Right lung (tissue), 5 donors: Measurements from ENCODE around the gene CD151. TPM values are rescaled to one million over a fixed set of nuclear protein-coding genes. Genes with fewer than 3 reads are reported as not detected.

Source experiments
- DNase-seq, 2 donors: peaks; one replicate each; pipeline ENCODE4 v3.0.0-alpha.2; 2013
- polyA plus RNA-seq, 5 donors: library from polyadenylated mRNA; unstranded; fragments of 120-200 nt; gene quantifications; one replicate each; pipeline versions ENCODE4 v1.2.1 to v1.2.3, GENCODE V29; 2013; ENCODE audit warnings: inconsistent platforms in 1 of 5, low replicate concordance in 1 of 5; ENCODE audit not compliant: insufficient read length in 5 of 5, insufficient read depth in 1 of 5

Gene CD151
- polyA plus RNA-seq, 5 donors: 124 to 208 (median 165) TPM

GRCh38 chr11:810040-810567 lies 22.6 kb upstream of the CD151 start:
- DNase-seq: no peak

DNA sequence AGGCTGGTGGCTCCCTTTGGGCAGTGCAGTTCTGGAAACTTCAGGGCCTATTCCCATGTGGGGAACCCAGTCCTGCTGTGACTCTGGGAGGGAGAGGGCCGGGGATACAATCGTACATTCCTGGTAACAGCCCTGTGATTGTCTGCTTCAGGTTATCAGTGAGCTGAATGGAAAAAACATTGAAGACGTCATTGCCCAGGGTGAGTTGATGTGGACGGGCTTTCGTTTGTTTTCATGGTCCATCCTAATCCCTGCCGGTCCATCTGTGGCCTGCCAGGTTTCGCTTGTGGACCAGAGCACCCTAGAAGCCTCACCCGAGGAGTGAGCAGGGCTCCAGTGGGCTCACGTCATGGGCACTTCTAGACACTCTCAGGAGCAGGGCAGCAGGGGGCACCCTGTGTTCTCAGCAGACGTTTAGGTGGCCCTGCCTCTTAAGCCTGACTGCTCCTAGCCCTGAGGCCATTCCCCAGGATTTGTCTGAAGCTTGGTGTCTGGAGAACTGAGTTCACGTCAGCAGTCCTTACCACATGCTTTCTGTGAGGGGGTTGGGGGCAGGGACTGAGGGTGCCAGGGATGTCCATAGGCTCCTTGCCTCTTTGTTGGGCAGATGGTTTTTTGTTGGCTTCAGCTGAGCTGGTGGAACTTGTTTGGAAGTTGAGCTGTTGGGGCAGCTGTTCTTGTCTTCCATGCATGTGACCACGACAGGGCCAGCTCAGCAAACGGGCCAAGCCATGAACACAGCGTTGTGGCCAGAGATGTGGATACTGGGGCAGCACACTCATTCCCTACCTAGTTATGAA lies 21.1 kb upstream of the CD151 start:
- DNase-seq: no peak

DNA sequence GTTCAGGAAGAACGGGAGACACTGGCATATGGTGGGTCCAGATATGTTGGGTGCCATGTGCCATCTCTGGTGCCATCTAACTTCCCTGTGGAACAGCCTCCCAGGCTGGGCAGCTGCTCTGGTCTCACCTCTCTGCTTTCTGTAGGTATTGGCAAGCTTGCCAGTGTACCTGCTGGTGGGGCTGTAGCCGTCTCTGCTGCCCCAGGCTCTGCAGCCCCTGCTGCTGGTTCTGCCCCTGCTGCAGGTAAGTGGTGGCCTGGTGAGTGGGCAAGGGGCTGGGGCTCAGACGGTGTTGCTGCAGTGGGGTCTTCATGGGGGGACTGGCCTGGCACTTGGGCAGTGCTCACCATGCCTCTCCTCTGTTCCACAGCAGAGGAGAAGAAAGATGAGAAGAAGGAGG lies 20.4 kb upstream of the CD151 start:
- no peak for DNase-seq

GRCh38 chr11:813072-813455 lies 19.7 kb upstream of the CD151 start:
- no peak for DNase-seq

GRCh38 chr11:813456-814096 lies 19.2 kb upstream of the CD151 start:
- no peak for DNase-seq

- no peak for DNase-seq
These were observed 16.9 kb upstream of the CD151 start for GRCh38 chr11:815675-816432.

DNA sequence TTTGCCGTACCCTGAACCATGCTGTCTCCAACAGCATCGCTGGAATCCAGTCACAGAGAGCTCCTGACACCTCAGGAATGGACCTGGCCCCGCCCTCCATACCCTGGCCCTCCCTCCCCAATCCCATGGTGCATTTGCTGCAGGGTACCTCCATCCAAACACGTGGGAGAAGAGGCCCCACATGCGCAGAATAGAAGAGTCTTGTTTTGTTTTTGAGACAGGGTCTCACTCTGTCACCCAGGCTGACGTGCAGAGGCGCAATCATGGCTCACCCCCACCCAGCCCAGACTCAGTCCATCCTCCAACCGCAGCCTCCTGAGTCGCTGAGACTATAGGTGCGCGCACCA lies 16.3 kb upstream of the CD151 start:
- DNase-seq: no peak

- no peak for DNase-seq
These were observed 14.2 kb upstream of the CD151 start, which contains the start of gene PNPLA2 for GRCh38 chr11:818396-819128. Gene PNPLA2 (plus strand): TSS chr11:818914. CDS start chr11:819719, 805 bp downstream.

DNA sequence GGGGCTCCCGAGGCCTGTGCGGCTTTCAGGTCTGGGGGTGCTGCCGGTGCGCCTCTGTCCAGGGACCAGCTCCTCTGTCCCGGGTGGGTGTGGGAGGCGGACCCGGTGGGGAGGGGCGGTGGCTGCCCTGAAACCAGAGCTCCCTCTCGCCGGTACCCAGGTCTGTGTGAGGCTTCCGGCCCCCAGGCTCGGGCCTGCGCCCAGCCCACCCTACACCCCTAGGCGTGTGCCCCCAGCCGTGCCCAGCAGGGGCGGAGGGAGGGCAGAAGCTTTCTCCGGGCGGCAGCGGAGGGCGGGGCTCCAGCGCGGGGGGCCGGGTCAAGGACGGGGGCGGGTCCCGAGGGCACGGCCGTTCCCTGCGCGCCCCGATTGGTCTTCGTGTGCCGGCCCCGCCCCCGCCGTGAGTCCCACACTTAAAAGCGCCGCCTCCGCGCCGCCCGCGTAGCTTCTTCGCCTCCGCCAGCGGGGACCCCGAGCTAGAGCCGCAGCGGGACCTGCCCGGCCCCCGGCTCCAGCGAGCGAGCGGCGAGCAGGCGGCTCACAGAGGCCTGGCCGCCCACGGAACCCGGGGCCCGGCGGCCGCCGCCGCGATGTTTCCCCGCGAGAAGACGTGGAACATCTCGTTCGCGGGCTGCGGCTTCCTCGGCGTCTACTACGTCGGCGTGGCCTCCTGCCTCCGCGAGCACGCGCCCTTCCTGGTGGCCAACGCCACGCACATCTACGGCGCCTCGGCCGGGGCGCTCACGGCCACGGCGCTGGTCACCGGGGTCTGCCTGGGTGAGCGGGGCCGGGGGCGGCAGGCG lies 13.4 kb upstream of the CD151 start:
- peak; percentile 85 to 88 for DNase-seq

DNA sequence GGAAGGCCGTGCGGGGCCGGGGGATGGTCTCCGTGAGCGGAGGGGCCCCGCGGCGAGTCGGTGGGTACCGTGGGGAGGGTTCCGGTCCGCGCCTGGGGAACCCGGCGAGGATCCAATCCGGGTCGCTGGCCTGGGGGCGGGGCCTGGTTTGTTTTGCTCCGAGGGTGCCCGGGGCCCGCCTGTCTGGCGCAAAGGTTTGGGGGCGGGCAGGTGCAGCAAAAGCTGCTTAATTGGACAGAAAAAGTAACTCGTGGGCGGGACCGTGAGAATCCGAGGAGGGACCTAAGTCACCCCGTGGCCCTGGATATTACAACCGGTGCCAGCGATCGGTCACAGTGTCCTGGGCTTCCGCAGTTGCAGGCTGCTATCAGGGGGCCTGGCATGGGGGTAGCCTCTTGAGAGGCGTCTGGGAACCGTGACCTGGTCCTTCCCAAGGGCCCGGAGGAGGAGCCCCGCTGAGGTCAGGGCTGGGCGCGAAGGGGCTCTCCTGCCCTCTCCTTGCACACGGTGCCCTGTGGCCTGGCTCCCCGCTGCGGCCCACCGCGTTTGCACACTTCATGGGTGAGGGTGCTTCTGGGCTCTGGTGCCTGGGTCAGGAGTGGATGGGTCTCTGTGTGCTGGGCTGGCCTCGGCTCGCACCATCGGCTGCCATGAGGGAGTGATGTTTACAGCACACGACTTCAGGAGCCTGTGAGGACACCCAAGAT lies 12.7 kb upstream of the CD151 start:
- no peak for DNase-seq

- DNase-seq: no peak
These were observed 11.9 kb upstream of the CD151 start for GRCh38 chr11:820655-821511.

- DNase-seq: no peak
These were observed 11.0 kb upstream of the CD151 start for GRCh38 chr11:821512-822371.

DNA sequence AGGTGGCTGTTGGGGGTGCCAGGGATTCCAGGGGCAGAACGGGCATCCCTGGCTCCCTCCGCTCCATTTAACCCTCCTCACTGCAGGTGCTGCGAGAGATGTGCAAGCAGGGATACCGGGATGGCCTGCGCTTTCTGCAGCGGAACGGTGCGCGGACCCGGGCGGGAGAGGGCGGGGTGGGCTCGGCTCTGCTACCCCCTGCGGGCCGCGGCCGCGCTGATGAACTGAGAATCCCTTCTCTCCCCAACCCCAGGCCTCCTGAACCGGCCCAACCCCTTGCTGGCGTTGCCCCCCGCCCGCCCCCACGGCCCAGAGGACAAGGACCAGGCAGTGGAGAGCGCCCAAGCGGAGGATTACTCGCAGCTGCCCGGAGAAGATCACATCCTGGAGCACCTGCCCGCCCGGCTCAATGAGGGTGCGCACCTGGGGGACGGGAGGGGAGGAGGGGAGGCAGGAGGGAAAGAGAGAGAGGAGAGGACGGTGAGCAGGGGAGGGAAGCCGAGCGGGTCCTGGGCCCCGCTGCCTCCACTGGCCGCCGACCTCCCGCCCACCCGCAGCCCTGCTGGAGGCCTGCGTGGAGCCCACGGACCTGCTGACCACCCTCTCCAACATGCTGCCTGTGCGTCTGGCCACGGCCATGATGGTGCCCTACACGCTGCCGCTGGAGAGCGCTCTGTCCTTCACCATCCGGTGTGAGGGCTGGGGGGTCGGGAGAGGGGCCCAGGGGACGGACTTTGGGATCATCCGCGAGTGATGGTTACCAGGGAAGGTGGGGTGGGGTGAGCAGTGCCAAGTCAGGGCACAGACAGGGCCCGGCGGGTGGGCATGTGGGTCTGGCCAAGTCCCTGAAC lies 9.1 kb upstream of the CD151 start:
- no peak for DNase-seq

- no peak for DNase-seq
These were observed 8.4 kb upstream of the CD151 start for GRCh38 chr11:824292-824880.

- no peak for DNase-seq
These were observed 7.8 kb upstream of the CD151 start for GRCh38 chr11:824942-825341.

DNA sequence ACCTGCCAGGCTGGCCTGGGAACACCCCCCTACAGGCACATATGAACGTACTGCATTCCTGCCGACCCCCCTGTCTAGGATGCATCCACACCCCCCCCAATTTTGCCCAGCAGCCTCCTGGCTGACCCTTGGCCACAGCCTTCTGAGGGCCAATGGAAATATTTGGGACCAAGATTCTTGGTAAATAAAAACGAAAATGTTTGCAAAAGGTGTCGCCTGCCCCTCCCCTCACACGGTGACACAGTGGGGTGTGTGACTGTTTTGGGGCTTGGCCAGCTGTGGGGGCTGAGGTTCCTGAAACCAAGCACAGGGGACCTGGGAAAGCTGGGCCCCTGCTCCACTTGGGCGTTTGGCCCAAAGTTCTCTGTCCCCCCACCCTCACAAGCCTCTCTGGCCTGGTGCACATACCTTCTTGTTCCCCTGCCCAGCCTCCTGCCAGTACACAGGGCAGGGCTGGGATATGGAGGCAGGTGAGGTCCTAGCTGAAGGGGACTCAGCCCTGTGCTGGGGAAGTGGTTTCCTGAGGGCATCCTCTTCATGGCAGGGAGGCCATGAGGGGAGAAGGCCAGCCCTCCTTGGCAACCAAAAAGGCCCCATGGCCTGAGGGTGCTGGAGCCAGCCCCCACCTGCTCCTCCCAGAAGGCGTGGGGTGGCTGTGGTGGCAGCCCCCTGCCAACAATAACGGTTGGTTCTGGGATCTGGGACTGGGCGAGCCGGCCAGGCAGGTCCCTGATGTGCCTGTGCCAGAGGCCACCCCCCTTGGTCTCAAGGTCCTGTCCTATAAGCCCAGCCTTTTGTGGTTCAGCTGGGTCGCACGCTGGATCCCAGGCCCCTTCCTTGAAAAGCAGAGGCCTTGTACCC lies 7.2 kb upstream of the CD151 start:
- DNase-seq: no peak
